HFFc6 (cell line): ENCODE results near the gene ZNF831. TPM values are rescaled to one million over a fixed set of nuclear protein-coding genes. Genes with fewer than 3 reads are reported as not detected.

ENCODE experiments used
- DNase-seq: peaks from one replicate; pipeline ENCODE4 v3.0.0-alpha.2; 2018
- H3K27ac Mint-ChIP-seq: 2 replicates; pipeline ENCODE4 v1.8.0; 2020; ENCODE audit warnings: mild to moderate bottlenecking, mixed read lengths
- H3K27me3 Mint-ChIP-seq: 2 replicates; pipeline ENCODE4 v1.8.0; 2021; ENCODE audit warnings: mild to moderate bottlenecking, moderate library complexity, mixed read lengths; ENCODE audit not compliant: insufficient read depth
- H3K36me3 Mint-ChIP-seq: 2 replicates; pipeline ENCODE4 v1.8.0; 2021; ENCODE audit warnings: low read depth, mixed read lengths
- H3K4me1 Mint-ChIP-seq: 2 replicates; pipeline ENCODE4 v1.8.0; 2020; ENCODE audit warnings: low read depth, mixed read lengths
- H3K4me3 Mint-ChIP-seq: 2 replicates; pipeline ENCODE4 v1.8.0; 2020; ENCODE audit warnings: mild to moderate bottlenecking, moderate library complexity, mixed read lengths
- H3K9me3 Mint-ChIP-seq: 2 replicates; pipeline ENCODE4 v1.8.0; 2020; ENCODE audit warnings: mild to moderate bottlenecking, mixed read lengths
- total RNA-seq, 6 experiments: library from RNA; stranded (reverse); fragmentation: NEBNext Ultra II Directional; extraction: Animal tissue kit (Norgen Biotek cat#: 25700); gene quantifications; 2 replicates in 1 of 6; 3 replicates in 5 of 6; pipeline ENCODE4 v1.2.3, GENCODE V29; 2021
- TF ChIP-seq, protein P1 (sequence below): fragments of 200-600 bp; sonication (generic); IDR thresholded peaks from 2 replicates; pipeline ENCODE4 v1.5.0; 2021; ENCODE audit warnings: antibody characterized with exemption, mild to moderate bottlenecking

The ZNF831 gene
- total RNA-seq, 6 experiments from 2014 or later, result not detected

DNA sequence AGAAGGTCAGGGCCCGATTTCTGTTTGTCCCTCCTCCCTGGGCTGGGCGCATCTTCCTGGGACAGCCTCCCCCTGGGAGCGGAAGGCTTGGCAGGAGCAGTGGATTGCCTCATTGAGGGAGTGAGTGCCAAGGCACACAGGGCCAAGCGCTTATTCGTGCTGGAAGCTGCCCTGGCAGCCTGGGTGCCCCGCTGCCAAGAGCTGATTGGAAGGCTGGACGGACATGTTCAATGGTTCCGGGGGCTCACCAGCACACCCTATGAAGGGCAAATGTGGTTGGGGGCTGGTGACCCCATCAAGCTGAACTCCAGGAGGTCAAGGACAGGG, 10.3 kb upstream of the ZNF831 start:
- peaks cover 10% of the 10 kb centered on the region for H3K27me3 Mint-ChIP-seq
- no peaks in the 10 kb centered on the region for H3K4me1 Mint-ChIP-seq
- TF ChIP-seq, protein P1, sequence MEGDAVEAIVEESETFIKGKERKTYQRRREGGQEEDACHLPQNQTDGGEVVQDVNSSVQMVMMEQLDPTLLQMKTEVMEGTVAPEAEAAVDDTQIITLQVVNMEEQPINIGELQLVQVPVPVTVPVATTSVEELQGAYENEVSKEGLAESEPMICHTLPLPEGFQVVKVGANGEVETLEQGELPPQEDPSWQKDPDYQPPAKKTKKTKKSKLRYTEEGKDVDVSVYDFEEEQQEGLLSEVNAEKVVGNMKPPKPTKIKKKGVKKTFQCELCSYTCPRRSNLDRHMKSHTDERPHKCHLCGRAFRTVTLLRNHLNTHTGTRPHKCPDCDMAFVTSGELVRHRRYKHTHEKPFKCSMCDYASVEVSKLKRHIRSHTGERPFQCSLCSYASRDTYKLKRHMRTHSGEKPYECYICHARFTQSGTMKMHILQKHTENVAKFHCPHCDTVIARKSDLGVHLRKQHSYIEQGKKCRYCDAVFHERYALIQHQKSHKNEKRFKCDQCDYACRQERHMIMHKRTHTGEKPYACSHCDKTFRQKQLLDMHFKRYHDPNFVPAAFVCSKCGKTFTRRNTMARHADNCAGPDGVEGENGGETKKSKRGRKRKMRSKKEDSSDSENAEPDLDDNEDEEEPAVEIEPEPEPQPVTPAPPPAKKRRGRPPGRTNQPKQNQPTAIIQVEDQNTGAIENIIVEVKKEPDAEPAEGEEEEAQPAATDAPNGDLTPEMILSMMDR, result no peak
- no peaks in the 10 kb centered on the region; the same call in 1 of the 2 replicates for H3K9me3 Mint-ChIP-seq
- no peak overlapping the region for H3K27ac Mint-ChIP-seq
- no peak overlapping the region for H3K4me3 Mint-ChIP-seq
- no peaks in the 10 kb centered on the region for H3K36me3 Mint-ChIP-seq
- no peak for DNase-seq

DNA sequence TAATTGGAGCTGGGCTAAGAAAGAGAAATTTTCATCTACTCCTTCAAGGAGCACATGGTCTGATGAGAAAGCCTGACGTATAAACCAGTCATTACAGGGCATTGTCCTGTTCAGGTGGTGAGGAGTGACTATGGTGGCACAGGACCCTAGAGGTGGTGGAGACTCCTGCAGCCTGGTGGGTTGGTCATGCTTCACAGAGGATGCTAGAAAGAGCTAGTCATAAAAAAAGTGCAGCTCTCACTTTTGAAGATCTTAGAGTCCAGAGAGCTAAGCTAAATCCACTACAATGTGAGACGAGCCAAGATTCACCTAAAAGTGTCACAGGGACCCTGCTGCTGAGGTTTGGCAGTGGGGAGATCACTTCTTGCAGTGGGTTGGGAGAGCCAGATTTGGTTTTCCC, 9.8 kb upstream of the ZNF831 start:
- H3K27ac Mint-ChIP-seq, result no peak overlapping the region
- DNase-seq, result no peak
- no peaks in the 10 kb centered on the region for H3K4me1 Mint-ChIP-seq
- TF ChIP-seq, protein P1, result no peak
- H3K9me3 Mint-ChIP-seq, result no peaks in the 10 kb centered on the region; the same call in 1 of the 2 replicates
- H3K4me3 Mint-ChIP-seq, result no peak overlapping the region
- no peaks in the 10 kb centered on the region for H3K36me3 Mint-ChIP-seq
- peaks cover 10% of the 10 kb centered on the region for H3K27me3 Mint-ChIP-seq

DNA sequence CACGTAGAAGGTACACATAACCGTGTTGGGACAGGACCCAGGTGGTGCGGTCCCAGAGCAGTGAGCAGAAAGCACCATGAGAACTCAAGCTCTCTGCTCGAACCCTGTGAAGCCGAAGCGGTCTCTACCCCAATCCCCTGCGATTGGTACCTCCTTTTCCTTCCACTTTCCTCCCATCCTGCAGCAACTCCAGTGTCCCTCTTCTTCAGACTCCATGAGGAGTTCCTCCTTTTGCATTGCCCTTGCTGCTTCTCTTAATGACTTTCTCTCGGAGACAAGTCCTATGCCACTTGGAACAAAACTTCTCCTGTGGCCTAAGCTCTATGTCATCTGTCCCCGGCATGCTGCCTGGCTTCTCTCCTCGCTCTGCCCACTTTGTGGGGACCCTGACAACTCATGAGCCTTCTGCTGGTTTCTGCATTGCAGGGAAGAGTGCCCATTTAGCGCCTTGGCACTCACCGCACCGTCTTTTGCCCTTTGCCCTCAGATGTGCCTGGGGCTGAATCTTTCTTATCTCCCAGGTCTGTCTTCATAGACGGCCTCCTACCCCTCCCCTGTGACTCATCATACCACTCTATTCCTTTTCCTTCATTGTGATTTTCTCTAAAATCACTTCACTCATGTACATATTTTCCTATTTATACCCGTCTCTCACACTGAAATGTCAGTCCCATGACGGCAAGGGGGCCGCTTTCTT, 9.2 kb upstream of the ZNF831 start:
- no peaks in the 10 kb centered on the region for H3K36me3 Mint-ChIP-seq
- DNase-seq, result no peak
- TF ChIP-seq, protein P1, result no peak
- no peak overlapping the region for H3K4me3 Mint-ChIP-seq
- peaks cover 10% of the 10 kb centered on the region for H3K27me3 Mint-ChIP-seq
- no peak overlapping the region for H3K27ac Mint-ChIP-seq
- no peaks in the 10 kb centered on the region for H3K4me1 Mint-ChIP-seq
- H3K9me3 Mint-ChIP-seq, result no peaks in the 10 kb centered on the region; the same call in 1 of the 2 replicates

DNA sequence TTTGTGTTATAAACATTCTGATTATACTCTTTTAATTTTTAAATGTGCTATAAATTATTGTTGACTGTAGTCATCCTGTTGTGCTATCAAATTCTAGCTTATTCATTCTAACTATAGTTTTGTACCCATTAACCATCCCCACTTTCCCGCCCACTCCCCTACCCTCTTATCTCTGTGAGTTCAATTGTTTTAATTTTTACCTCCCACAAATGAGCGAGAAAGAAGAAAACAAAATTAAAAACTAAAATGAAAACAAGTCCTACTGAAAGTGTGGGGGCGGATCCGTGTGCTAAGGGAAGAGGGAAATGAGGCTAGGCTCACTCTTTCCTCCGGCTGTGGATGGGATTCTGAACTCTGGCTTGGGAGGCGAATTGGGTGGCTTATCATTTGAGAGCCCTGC, 6.6 kb upstream of the ZNF831 start:
- H3K27me3 Mint-ChIP-seq, result peaks cover 10% of the 10 kb centered on the region
- H3K36me3 Mint-ChIP-seq, result no peaks in the 10 kb centered on the region
- TF ChIP-seq, protein P1, result no peak
- no peak overlapping the region for H3K4me3 Mint-ChIP-seq
- H3K9me3 Mint-ChIP-seq, result no peaks in the 10 kb centered on the region; the same call in 1 of the 2 replicates
- no peak overlapping the region for H3K27ac Mint-ChIP-seq
- no peak for DNase-seq
- H3K4me1 Mint-ChIP-seq, result no peaks in the 10 kb centered on the region

DNA sequence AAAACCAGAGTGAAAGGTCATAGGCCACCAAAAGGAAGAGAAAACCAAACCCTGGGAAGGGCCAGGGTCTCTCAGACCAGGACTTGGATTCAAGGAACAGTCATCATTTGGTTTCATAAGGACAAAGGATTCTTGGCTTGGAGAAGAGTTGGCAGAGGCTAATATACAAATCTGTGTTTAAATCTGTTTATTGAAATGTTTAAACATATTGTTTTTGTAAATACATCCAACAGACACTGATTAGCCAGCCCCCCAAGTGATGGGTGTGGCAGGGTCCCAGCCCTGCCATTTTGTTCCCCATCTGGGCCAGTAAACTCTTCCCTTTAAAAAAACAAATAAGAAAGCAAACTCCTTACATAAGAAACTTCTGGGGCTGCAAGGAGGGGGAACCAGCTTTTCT, 6.1 kb upstream of the ZNF831 start:
- Mint-ChIP-seq H3K4me1 (no peaks in the 10 kb centered on the region), H3K4me3 (no peak overlapping the region), H3K36me3 (no peaks in the 10 kb centered on the region), H3K27me3 (peaks cover 9% of the 10 kb centered on the region), H3K9me3 (no peaks in the 10 kb centered on the region; the same call in 1 of the 2 replicates), H3K27ac (no peak overlapping the region)
- TF ChIP-seq, protein P1, result no peak
- DNase-seq, result no peak
